Measurements from ENCODE around the gene DYNLT4.
"Not testable (repeated sequence)": the region's sequence is repeated elsewhere in the genome, so short reads cannot be mapped to it uniquely, and the experiment has no call there.

The DYNLT4 gene

GRCh38 chr1:44842862-44843655, 35.9 kb upstream of the DYNLT4 start, which contains the start of gene PTCH2:
Gene PTCH2 (minus strand): TSS chr1:44843253. CDS start chr1:44842932, 321 bp downstream.
- no peak for TF ChIP-seq POLR2A (IDR thresholded peaks at IDR 0.05; ENCODE audit: low read depth, low read length)
- TF ChIP-seq SPI1 (IDR thresholded peaks at IDR 0.05; ENCODE audit: low read depth, low read length): no peak
- no peak for TF ChIP-seq TAF1 (IDR thresholded peaks at IDR 0.05; ENCODE audit: low read depth, low read length)
- no peak for TF ChIP-seq PAX5 (IDR thresholded peaks at IDR 0.05; ENCODE audit: insufficient read depth, low read length, severe bottlenecking)
- TF ChIP-seq POU2F2 (IDR thresholded peaks at IDR 0.05; ENCODE audit: low read depth, low read length): no peak
- no peak for TF ChIP-seq POLR2AphosphoS5 (IDR thresholded peaks at IDR 0.05; ENCODE audit: low read depth, low read length)
- FAIRE-seq: peak; percentile 9
- peak; percentile 71 for DNase-seq (ENCODE audit: insufficient read length, low spot score)

GRCh38 chr1:44842486-44842861, 35.3 kb upstream of the DYNLT4 start:
- FAIRE-seq (peak; percentile 58), DNase-seq (ENCODE audit: insufficient read length, low spot score) (no peak)
- TF ChIP-seq POLR2AphosphoS5 (IDR thresholded peaks at IDR 0.05; ENCODE audit: low read depth, low read length) (no peak), POU2F2 (IDR thresholded peaks at IDR 0.05; ENCODE audit: low read depth, low read length) (no peak), TAF1 (IDR thresholded peaks at IDR 0.05; ENCODE audit: low read depth, low read length) (no peak), POLR2A (IDR thresholded peaks at IDR 0.05; ENCODE audit: low read depth, low read length) (no peak), PAX5 (IDR thresholded peaks at IDR 0.05; ENCODE audit: insufficient read depth, low read length, severe bottlenecking) (no peak), SPI1 (IDR thresholded peaks at IDR 0.05; ENCODE audit: low read depth, low read length) (no peak)

GRCh38 chr1:44839576-44839975, 32.4 kb upstream of the DYNLT4 start:
- DNase-seq (ENCODE audit: insufficient read length, low spot score): no peak
- no peak for FAIRE-seq
- TF ChIP-seq PAX5 (IDR thresholded peaks at IDR 0.05; ENCODE audit: insufficient read depth, low read length, severe bottlenecking) (no peak), POU2F2 (IDR thresholded peaks at IDR 0.05; ENCODE audit: low read depth, low read length) (no peak), TAF1 (IDR thresholded peaks at IDR 0.05; ENCODE audit: low read depth, low read length) (no peak), SPI1 (IDR thresholded peaks at IDR 0.05; ENCODE audit: low read depth, low read length) (no peak), POLR2A (IDR thresholded peaks at IDR 0.05; ENCODE audit: low read depth, low read length) (no peak), POLR2AphosphoS5 (IDR thresholded peaks at IDR 0.05; ENCODE audit: low read depth, low read length) (no peak)

GRCh38 chr1:44838294-44838693, 31.1 kb upstream of the DYNLT4 start:
- not testable (repeated sequence) for FAIRE-seq; DNase-seq (ENCODE audit: insufficient read length, low spot score)

GRCh38 chr1:44835738-44836675, 28.9 kb upstream of the DYNLT4 start:
- FAIRE-seq: peak; percentile 96
- TF ChIP-seq POU2F2 (IDR thresholded peaks at IDR 0.05; ENCODE audit: low read depth, low read length): no peak
- no peak for TF ChIP-seq POLR2AphosphoS5 (IDR thresholded peaks at IDR 0.05; ENCODE audit: low read depth, low read length)
- TF ChIP-seq PAX5 (IDR thresholded peaks at IDR 0.05; ENCODE audit: insufficient read depth, low read length, severe bottlenecking): no peak
- no peak for TF ChIP-seq TAF1 (IDR thresholded peaks at IDR 0.05; ENCODE audit: low read depth, low read length)
- TF ChIP-seq POLR2A (IDR thresholded peaks at IDR 0.05; ENCODE audit: low read depth, low read length): no peak
- peak; percentile 81 for DNase-seq (ENCODE audit: insufficient read length, low spot score)

- FAIRE-seq (no peak), DNase-seq (ENCODE audit: insufficient read length, low spot score) (no peak)
- TF ChIP-seq TAF1 (IDR thresholded peaks at IDR 0.05; ENCODE audit: low read depth, low read length): no peak
Observed at GRCh38 chr1:44834328-44834727, 27.2 kb upstream of the DYNLT4 start.

- DNase-seq (ENCODE audit: insufficient read length, low spot score) (no peak), FAIRE-seq (no peak)
- no peak for TF ChIP-seq POLR2AphosphoS5 (IDR thresholded peaks at IDR 0.05; ENCODE audit: low read depth, low read length)
- TF ChIP-seq POLR2A (IDR thresholded peaks at IDR 0.05; ENCODE audit: low read depth, low read length): no peak
- TF ChIP-seq POU2F2 (IDR thresholded peaks at IDR 0.05; ENCODE audit: low read depth, low read length): no peak
- no peak for TF ChIP-seq PAX5 (IDR thresholded peaks at IDR 0.05; ENCODE audit: insufficient read depth, low read length, severe bottlenecking)
- no peak for TF ChIP-seq TAF1 (IDR thresholded peaks at IDR 0.05; ENCODE audit: low read depth, low read length)
- TF ChIP-seq SPI1 (IDR thresholded peaks at IDR 0.05; ENCODE audit: low read depth, low read length): no peak
Observed at GRCh38 chr1:44832056-44832705, 25.0 kb upstream of the DYNLT4 start.

- DNase-seq (ENCODE audit: insufficient read length, low spot score): no peak
- TF ChIP-seq SPI1 (IDR thresholded peaks at IDR 0.05; ENCODE audit: low read depth, low read length) (no peak), TAF1 (IDR thresholded peaks at IDR 0.05; ENCODE audit: low read depth, low read length) (no peak), PAX5 (IDR thresholded peaks at IDR 0.05; ENCODE audit: insufficient read depth, low read length, severe bottlenecking) (no peak), POLR2AphosphoS5 (IDR thresholded peaks at IDR 0.05; ENCODE audit: low read depth, low read length) (no peak), POU2F2 (IDR thresholded peaks at IDR 0.05; ENCODE audit: low read depth, low read length) (no peak), POLR2A (IDR thresholded peaks at IDR 0.05; ENCODE audit: low read depth, low read length) (no peak)
Observed at GRCh38 chr1:44831516-44831915, 24.4 kb upstream of the DYNLT4 start.

GRCh38 chr1:44830900-44831304, 23.8 kb upstream of the DYNLT4 start:
- FAIRE-seq: no peak
- TF ChIP-seq POLR2AphosphoS5 (IDR thresholded peaks at IDR 0.05; ENCODE audit: low read depth, low read length) (no peak), SPI1 (IDR thresholded peaks at IDR 0.05; ENCODE audit: low read depth, low read length) (no peak), TAF1 (IDR thresholded peaks at IDR 0.05; ENCODE audit: low read depth, low read length) (no peak), PAX5 (IDR thresholded peaks at IDR 0.05; ENCODE audit: insufficient read depth, low read length, severe bottlenecking) (no peak), POU2F2 (IDR thresholded peaks at IDR 0.05; ENCODE audit: low read depth, low read length) (no peak)
- DNase-seq (ENCODE audit: insufficient read length, low spot score): no peak

More at GRCh38 chr1:44831516-44831915, 24.4 kb upstream of the DYNLT4 start:
- FAIRE-seq: no peak
